ENCODE results near the gene WWOX. TPM values are rescaled to one million over a fixed set of nuclear protein-coding genes. Genes with fewer than 3 reads are reported as not detected.

The WWOX gene
- total and polyA plus RNA-seq, 2 of the 8 experiments (the other 6 are each of a cell fraction or from before 2014, with no cell fraction given) = 5.4 to 16.7 TPM

GRCh38 chr16:78788276-78788675 lies 688.8 kb downstream of the WWOX start (continued):
- TF ChIP-seq SIN3A (conservative IDR thresholded peaks at IDR 0.05 in 1 of 2, IDR thresholded peaks at IDR 0.05 in 1 of 2; ENCODE audit: low read depth in 1 of 2, low read length in 2 of 2) (no peak), RXRA (IDR thresholded peaks at IDR 0.05; ENCODE audit: insufficient read depth, low read depth, low read length) (no peak), RAD21 (IDR thresholded peaks at IDR 0.05 in 1 of 2, conservative IDR thresholded peaks at IDR 0.05 in 1 of 2; ENCODE audit: low read depth in 2 of 2, low read length in 2 of 2) (no peak), TAF7 (optimal IDR thresholded peaks at IDR 0.05; ENCODE audit: borderline replicate concordance, low read depth, low read length) (no peak), POU5F1 (IDR thresholded peaks at IDR 0.05; ENCODE audit: low read depth, low read length) (no peak), USF2 (IDR thresholded peaks at IDR 0.05; ENCODE audit: low read length) (no peak)

Measured in H1 (cell line).